K562 (cell line): ENCODE data around the gene BLOC1S2. TPM values are rescaled to one million over a fixed set of nuclear protein-coding genes. Genes with fewer than 3 reads are reported as not detected.
A peak's percentile ranks its signal among the peaks of the same experiment; 100 is the strongest.

ENCODE experiments used
- ARID4B ChIP-seq: sonication (generic); formaldehyde crosslinking; IDR thresholded peaks from 2 replicates; pipeline ENCODE4 v1.8.0; 2022; ENCODE audit warnings: mild to moderate bottlenecking, missing genetic modification reagents
- CTBP1 ChIP-seq: fragments of 450-650 bp; IDR thresholded peaks from 2 replicates; pipeline ENCODE4 v1.6.1; 2016; ENCODE audit warnings: borderline replicate concordance
- E2F6 ChIP-seq, 2 experiments: IDR thresholded peaks; 2 replicates each; pipeline ENCODE4 v1.6.1; 2011; ENCODE audit warnings: borderline replicate concordance in 1 of 2, control low read depth in 1 of 2, low read depth in 1 of 2, low read length in 1 of 2, mild to moderate bottlenecking in 1 of 2, mixed read lengths in 1 of 2, moderate library complexity in 1 of 2; ENCODE audit not compliant: insufficient read depth in 1 of 2, insufficient read length in 1 of 2, poor library complexity in 1 of 2, severe bottlenecking in 1 of 2; ENCODE audit errors: extremely low read depth in 1 of 2
- HDAC2 ChIP-seq: fragments of 450-650 bp; IDR thresholded peaks from 2 replicates; pipeline ENCODE4 v1.6.1; 2016; ENCODE audit warnings: mild to moderate bottlenecking
- LCOR ChIP-seq: sonication (generic); formaldehyde crosslinking; IDR thresholded peaks from 2 replicates; pipeline ENCODE4 v1.8.0; 2022; ENCODE audit warnings: mild to moderate bottlenecking, missing genetic modification reagents
- MAZ ChIP-seq, 2 experiments: fragments of 450-650 bp in 1 of 2; sonication (generic) in 1 of 2; formaldehyde crosslinking; IDR thresholded peaks in 1 of 2; conservative IDR thresholded peaks in 1 of 2; 2 replicates each; pipeline versions ENCODE4 v1.4.0 to v1.5.0; 2020; ENCODE audit warnings: mild to moderate bottlenecking in 1 of 2, missing genetic modification reagents in 1 of 2
- ZBTB40 ChIP-seq, 2 experiments: fragments of 450-650 bp in 1 of 2; sonication (generic) in 1 of 2; formaldehyde crosslinking in 1 of 2; IDR thresholded peaks; 2 replicates each; pipeline versions ENCODE4 v1.7.1 to v1.9.0; 2016 to 2022; ENCODE audit warnings: inconsistent platforms in 1 of 2, mild to moderate bottlenecking in 1 of 2, missing genetic modification reagents in 1 of 2
- ZNF263 ChIP-seq: sonication (generic); formaldehyde crosslinking; IDR thresholded peaks from 2 replicates; pipeline ENCODE4 v1.8.0; 2022; ENCODE audit warnings: mild to moderate bottlenecking, missing genetic modification reagents, borderline replicate concordance
- ZNF431 ChIP-seq: sonication (generic); formaldehyde crosslinking; IDR thresholded peaks from 2 replicates; pipeline ENCODE4 v1.8.0; 2022; ENCODE audit warnings: mild to moderate bottlenecking, missing genetic modification reagents
- ZNF79 ChIP-seq: fragments of 250-450 bp; sonication (Bioruptor Pico); IDR thresholded peaks from 2 replicates; pipeline ENCODE4 v1.4.0; 2020; ENCODE audit warnings: low read depth, mild to moderate bottlenecking, moderate library complexity
- polyA plus RNA-seq, 8 experiments: library from polyadenylated mRNA; depleted of rRNA in 4 of 8; stranded (reverse) in 5 of 8; unstranded in 3 of 8; fragments of >200 nt; fragmentation: Nextera tagmentation in 2 of 8; fragmentation: Illumina TruSeq in 1 of 8; extraction: Ambion mirVana in 2 of 8; extraction: Trizol in 1 of 8; gene quantifications; 2 replicates each; pipeline versions ENCODE4 v1.2.1 to v1.2.3, GENCODE V29; 2011 to 2014; ENCODE audit warnings: inconsistent platforms in 1 of 8, missing spikeins in 1 of 8
- total RNA-seq, 7 experiments: library from RNA; depleted of rRNA in 6 of 7; stranded (reverse); fragments of >200 nt in 6 of 7; fragmentation: Illumina TruSeq in 2 of 7; extraction: Trizol in 2 of 7; gene quantifications; 2 replicates each; pipeline versions ENCODE4 v1.2.1 to v1.2.3, GENCODE V29; 2011 to 2021; ENCODE audit warnings: low replicate concordance in 1 of 7

Gene BLOC1S2
- total and polyA plus RNA-seq, 9 of the 15 experiments (the other 6 are each of a cell fraction or from before 2014, with no cell fraction given), result 29.5 to 45.8 (median 34.9) TPM

- TF ChIP-seq E2F6 (IDR thresholded peaks at IDR 0.05; ENCODE audit: borderline replicate concordance in 1 of 2, extremely low read depth in 1 of 2, insufficient read depth in 1 of 2, insufficient read length in 1 of 2, low read depth in 1 of 2, low read length in 1 of 2, poor library complexity in 1 of 2, severe bottlenecking in 1 of 2) (no peak), CTBP1 (0 out of 2 replicates have a peak, but pooled peaks have one; percentile 17), ZBTB40 (IDR thresholded peaks at IDR 0.05) (peak; percentile 30; the same call in 1 of the 2 replicates), ZBTB40 (CRISPR knock-in tag; IDR thresholded peaks at IDR 0.05) (no peak), ARID4B (CRISPR knock-in tag) (peak; percentile 56; the same call in 1 of the 2 replicates), LCOR (CRISPR knock-in tag) (peak; percentile 85), MAZ (CRISPR knock-in tag; conservative IDR thresholded peaks at IDR 0.05 in 1 of 2, IDR thresholded peaks at IDR 0.05 in 1 of 2) (no peak), HDAC2 (0 out of 2 replicates have a peak, but pooled peaks have one; percentile 71), ZNF431 (CRISPR knock-in tag) (no peak), ZNF263 (CRISPR knock-in tag) (no peak), ZNF79 (CRISPR knock-in tag) (no peak)
Observed at GRCh38 chr10:100267239-100268104, 19.0 kb downstream of the BLOC1S2 start, which contains the start of gene CWF19L1 (continued).
